ENCODE results near the gene CFAP52. TPM values are rescaled to one million over a fixed set of nuclear protein-coding genes. Genes with fewer than 3 reads are reported as not detected.

CFAP52 gene
- total RNA-seq, 1 experiment from 2014 or later: not detected

DNA sequence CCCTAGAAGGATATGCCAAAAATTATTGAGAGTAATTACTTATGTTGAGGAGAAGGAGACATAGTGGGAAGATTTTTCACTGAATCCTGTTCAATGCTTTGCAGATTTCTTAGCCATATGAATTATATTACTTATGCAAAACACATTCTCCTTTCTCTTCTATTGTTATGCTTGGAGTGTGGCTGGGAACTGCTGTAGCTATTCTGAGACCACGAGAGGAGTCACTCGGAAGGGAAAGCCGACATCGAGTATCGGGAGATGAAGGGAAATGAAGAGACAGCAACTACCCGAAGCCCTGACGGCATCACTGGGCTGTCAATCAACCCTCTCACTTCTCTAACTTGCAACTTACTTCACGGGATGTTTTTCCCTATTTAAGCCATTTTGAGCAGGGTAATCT lies 40.4 kb upstream of the CFAP52 start:
- no peak overlapping the region for H3K27ac ChIP-seq (ENCODE audit: low read depth, low read length)
- intact Hi-C loops (cut with micrococcal nuclease): no loop called here
- ATAC-seq (no peak), DNase-seq (ENCODE audit: low read depth, low spot score) (no peak)
- ChIA-PET RAD21 (ENCODE audit: low non-redundant PET in 1 of 2, low total read pairs in 2 of 2, uncharacterized antibody in 2 of 2, unreplicated experiment in 2 of 2) (no interaction called here), CTCF (no interaction called here), POLR2A (no interaction called here)
- no peaks in the 10 kb centered on the region for H3K79me2 ChIP-seq (ENCODE audit: insufficient read depth, low read length)
- no peaks in the 10 kb centered on the region for H3K36me3 ChIP-seq (ENCODE audit: control insufficient read depth in 1 of 2, insufficient read depth in 2 of 2, low read length in 2 of 2)
- TF ChIP-seq SP1 (IDR thresholded peaks at IDR 0.05; ENCODE audit: low read depth) (no peak), TCF7L2 (IDR thresholded peaks at IDR 0.05; ENCODE audit: borderline replicate concordance, extremely low read depth, insufficient read depth, insufficient read length) (no peak), POLR2A (IDR thresholded peaks at IDR 0.05; ENCODE audit: borderline replicate concordance, extremely low read depth, insufficient read depth, insufficient read length) (no peak), ZFX (IDR thresholded peaks at IDR 0.05) (no peak), CBX3 (IDR thresholded peaks at IDR 0.05; ENCODE audit: low read depth) (no peak), REST (IDR thresholded peaks at IDR 0.05; ENCODE audit: low read depth) (no peak), FOSL1 (IDR thresholded peaks at IDR 0.05; ENCODE audit: low read depth) (no peak), SIN3A (IDR thresholded peaks at IDR 0.05; ENCODE audit: low read depth) (no peak), SRF (IDR thresholded peaks at IDR 0.05; ENCODE audit: low read depth) (no peak), YY1 (IDR thresholded peaks at IDR 0.05; ENCODE audit: extremely low read depth, insufficient replicate concordance, low read depth, low read length) (no peak), ZNF274 (IDR thresholded peaks at IDR 0.05; ENCODE audit: low read depth, low read length) (no peak), POLR2AphosphoS5 (IDR thresholded peaks at IDR 0.05; ENCODE audit: low read depth, low read length) (no peak), JUND (IDR thresholded peaks at IDR 0.05) (no peak), ZBTB33 (IDR thresholded peaks at IDR 0.05; ENCODE audit: extremely low read depth, insufficient replicate concordance, low read length) (no peak), MAX (IDR thresholded peaks at IDR 0.05) (no peak), EZH2 (IDR thresholded peaks at IDR 0.05) (no peak)
- TF ChIP-seq, protein P1, sequence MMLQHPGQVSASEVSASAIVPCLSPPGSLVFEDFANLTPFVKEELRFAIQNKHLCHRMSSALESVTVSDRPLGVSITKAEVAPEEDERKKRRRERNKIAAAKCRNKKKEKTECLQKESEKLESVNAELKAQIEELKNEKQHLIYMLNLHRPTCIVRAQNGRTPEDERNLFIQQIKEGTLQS (IDR thresholded peaks at IDR 0.05): no peak
- no peaks in the 10 kb centered on the region for H4K20me1 ChIP-seq (ENCODE audit: insufficient read depth)
- H3K4me1 ChIP-seq (ENCODE audit: control insufficient read depth in 1 of 2, insufficient read depth in 2 of 2, low read length in 2 of 2): no peaks in the 10 kb centered on the region
- no peaks in the 10 kb centered on the region for H3K27me3 ChIP-seq (ENCODE audit: insufficient read depth, low read length)
- H3K4me3 ChIP-seq (replicated peaks in 1 of 2; ENCODE audit: low read depth in 1 of 2, low read length in 2 of 2): no peak overlapping the region
- BruUV-seq (replicated peaks): no TSS peak
- H2AFZ ChIP-seq (ENCODE audit: low read depth, low read length, poor library complexity, severe bottlenecking): no peak overlapping the region
- no peak overlapping the region for H3K9ac ChIP-seq (ENCODE audit: low read length)
- H3K4me2 ChIP-seq (ENCODE audit: low read length): no peak overlapping the region
- H3K9me3 ChIP-seq (ENCODE audit: control insufficient read depth in 1 of 2, insufficient read depth in 1 of 2, low read depth in 1 of 2, low read length in 2 of 2): no peaks in the 10 kb centered on the region
- H3K9me2 ChIP-seq (ENCODE audit: insufficient read depth): no peaks in the 10 kb centered on the region
